ENCODE results near the gene DAW1.
"Not testable (repeated sequence)": the region's sequence is repeated elsewhere in the genome, so short reads cannot be mapped to it uniquely, and the experiment has no call there.

Gene DAW1, protein sequence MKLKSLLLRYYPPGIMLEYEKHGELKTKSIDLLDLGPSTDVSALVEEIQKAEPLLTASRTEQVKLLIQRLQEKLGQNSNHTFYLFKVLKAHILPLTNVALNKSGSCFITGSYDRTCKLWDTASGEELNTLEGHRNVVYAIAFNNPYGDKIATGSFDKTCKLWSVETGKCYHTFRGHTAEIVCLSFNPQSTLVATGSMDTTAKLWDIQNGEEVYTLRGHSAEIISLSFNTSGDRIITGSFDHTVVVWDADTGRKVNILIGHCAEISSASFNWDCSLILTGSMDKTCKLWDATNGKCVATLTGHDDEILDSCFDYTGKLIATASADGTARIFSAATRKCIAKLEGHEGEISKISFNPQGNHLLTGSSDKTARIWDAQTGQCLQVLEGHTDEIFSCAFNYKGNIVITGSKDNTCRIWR

DNA sequence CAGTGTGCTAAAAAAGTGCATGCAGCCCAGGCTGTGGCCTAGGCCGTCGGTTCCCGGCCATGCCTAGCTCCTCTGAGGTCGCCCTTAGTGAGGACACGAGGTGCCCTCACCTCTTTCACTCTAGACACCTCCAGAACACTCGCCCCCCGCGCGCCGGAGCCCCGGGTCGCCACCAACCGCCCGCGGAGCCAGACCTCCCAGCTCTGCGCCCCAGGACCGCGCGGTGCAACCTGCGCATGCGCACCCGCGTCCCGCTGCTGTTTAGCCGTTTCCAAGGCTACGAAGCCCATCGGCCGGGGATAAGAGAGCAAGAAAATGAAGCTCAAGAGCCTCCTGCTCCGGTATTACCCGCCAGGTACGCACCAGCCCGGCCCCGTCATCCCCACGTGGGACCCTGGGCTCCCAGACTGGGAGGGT lies at the start of gene DAW1:
TSS of gene DAW1 (plus strand) at position 257 of the 417 bp plus-strand sequence. CDS start at position 316, 59 bp downstream.
- DNase-seq = no peak

GRCh38 chr2:227822416-227823003 lies 48.9 kb upstream of the DAW1 start:
- DNase-seq = no peak

GRCh38 chr2:227823922-227824321 lies 47.5 kb upstream of the DAW1 start:
- DNase-seq = no peak

- DNase-seq = no peak
Measured at GRCh38 chr2:227824711-227825110, 46.7 kb upstream of the DAW1 start.

DNA sequence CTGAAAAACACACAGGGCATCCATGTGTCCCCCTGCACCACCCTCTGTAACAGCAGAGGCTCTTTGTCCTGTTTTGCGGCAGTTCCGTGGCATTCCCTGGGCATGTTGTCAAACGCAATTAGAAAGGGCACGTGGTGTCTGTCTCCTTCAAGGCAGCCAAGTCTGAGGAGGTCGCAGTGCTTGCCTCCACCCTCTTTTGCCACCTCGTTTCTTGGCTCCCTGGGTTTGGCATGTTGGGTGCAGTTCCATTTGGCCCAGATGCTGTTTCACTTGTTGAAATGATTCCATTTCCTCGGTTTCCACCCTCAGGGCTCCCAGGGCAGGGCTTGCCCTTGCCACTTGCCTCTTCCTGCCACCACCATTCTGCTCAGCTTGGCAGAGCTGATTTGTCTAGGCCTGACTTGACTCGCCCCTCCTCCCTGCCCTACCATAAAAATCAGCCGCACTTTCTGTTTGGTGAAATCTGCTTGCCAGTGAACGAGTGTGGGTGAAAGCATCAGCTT lies 45.4 kb upstream of the DAW1 start:
- DNase-seq = no peak

- no peak for DNase-seq
Measured at GRCh38 chr2:227826563-227826962, 44.9 kb upstream of the DAW1 start.

GRCh38 chr2:227827143-227827542 lies 44.3 kb upstream of the DAW1 start:
- no peak for DNase-seq

DNA sequence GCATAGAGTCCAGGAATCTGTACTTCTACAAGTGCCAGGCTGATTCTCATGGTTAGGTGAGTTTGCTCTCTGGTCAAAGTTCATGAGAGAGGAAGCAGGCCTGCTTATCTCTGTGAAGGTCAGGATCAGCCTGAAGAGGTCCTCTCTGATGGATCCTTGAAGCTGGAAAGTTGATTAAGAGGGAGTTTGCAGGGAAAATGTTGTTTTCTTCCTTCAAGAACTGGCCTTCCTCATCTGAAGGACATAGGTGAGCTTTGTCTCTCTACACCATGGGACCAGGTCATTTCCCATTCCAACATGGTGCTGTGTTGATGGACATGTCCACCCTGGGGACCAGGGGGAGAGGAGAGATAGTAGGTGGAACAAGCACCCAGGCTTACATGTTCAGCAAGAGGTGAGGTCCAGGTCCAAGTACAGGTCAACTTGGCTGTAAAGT lies 42.9 kb upstream of the DAW1 start:
- no peak for DNase-seq

GRCh38 chr2:227829337-227829736 lies 42.1 kb upstream of the DAW1 start:
- no peak for DNase-seq

DNA sequence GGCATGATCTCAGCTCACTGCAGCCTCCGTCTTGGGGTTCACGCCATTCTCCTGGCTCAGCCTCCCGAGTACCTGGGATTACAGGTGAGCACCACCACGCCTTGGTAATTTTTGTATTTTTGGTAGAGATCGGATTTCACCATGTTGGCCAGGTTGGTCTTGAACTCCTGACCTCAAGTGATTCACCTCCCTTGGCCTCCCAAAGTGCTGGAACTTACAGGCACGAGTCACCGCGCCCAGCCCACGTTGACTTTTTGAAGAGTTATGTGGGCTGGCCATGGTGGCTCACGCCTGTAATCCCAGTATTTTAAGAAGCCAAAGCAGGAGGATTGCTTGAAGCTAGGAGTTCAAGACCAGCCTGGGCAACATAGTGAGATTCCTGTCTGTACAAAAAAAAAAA lies 37.0 kb upstream of the DAW1 start:
- DNase-seq = no peak

DNA sequence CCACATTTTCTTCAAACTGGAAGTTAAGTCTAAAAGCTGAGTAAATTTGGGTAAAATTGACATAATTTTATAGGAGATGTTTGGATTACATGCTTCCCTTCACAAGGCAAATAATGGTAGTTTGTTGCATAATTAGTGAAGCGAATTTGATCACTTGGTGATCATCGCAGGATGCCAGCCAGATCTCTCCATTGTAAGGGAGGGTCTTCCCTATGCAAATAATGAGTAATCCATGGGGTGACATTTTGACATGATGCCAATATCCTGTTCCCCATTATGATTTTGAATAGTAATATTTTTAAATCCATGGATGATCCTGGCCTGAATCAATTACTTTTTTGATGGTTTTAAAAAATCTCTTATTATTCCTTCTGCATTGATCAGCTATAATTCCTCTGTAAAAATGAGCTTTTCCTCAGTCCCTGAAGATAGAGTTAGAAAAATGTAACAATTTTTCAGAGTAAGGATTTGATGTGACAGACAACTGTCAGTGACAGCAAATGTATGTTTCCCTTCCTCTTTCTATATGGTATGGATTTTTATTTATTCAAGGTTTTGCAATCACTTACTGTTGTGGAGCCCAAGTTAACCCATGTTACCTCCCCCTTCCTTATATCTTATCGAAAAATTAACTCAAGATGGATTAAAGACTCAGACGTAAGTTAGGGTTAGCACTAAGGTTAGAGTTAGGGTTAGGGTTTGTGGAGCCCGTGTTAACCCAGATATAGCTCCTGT lies 36.3 kb upstream of the DAW1 start:
- no peak for DNase-seq

- DNase-seq = not testable (repeated sequence)
Measured at GRCh38 chr2:227839339-227840129, 31.9 kb upstream of the DAW1 start.

DNA sequence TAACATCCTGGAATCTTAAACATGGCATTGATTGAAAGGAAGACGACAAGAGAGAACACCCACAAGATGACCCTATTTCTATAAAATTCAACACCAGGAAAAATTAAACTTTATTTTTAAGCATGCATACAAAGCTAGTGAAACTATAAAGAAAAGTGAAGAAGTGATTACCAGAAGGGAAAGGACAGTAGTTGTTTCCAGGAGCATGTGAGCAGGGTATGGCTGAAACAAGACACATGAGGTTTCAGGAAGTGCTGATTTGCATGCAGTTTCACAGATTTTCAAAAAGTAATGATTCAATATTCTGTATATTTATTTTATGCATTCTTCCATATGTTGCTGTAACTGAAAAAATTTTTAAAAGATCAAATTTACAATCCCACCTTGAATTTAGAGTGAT lies 24.6 kb upstream of the DAW1 start:
- no peak for DNase-seq

GRCh38 chr2:227848146-227848545 lies 23.3 kb upstream of the DAW1 start:
- DNase-seq = no peak

DNA sequence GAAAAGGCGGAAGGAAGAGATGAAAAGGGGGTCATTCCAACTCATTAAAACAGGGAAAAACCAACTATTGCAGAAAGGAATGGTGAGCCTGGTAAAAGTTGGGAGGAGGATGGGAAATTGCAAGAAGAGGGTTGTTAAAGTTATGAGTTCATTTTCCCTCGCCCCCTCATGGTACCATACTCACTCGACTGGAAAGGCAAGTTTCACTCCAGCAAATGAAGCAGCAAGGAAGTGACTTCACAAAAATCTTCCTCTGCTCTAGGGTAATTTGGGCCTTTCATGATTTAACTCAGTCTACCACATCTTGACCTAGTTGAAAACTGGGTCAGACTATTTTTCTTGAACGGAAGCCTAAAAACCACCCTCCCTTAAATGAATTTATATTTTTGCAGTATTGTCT lies 22.8 kb upstream of the DAW1 start:
- no peak for DNase-seq

DNA sequence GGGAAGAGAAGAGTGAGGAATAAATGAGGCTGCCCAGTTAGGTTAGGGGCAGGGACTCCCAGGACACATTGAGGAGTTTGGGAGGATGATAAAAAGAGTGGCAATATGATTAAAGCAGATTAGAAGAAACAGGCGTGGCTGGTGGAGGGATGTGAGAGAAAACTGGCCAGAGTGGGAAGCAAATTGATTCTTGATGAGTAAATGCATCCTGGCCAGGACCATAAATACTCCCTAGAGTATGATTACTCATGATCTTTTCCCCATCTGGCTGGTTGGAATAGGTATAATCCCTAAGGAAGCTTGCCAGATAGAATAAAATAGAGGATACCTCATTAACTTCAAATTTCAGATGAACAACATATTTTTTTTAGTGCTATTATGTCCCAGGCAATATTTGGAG lies 21.5 kb upstream of the DAW1 start:
- DNase-seq = no peak

DNA sequence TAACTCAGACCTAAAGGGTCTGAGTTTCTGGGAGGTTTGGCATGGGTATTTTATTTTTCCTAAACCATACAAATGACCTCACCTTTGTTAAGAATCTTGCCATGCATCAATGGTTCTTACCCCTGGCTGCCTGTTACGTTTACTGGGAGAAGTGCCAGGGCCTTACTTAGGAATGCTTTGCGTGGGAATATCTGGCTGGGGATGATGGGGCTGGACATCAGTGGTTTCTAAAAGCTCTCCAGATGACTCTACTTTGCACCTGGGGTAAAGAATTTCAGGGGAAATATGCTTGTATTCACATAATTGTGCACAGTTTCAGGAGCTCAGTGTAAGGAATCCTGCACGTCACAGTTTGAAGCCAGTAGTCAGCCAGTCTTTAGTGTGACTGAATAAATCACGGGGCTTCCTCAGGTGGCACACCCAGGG lies 18.2 kb upstream of the DAW1 start:
- DNase-seq = no peak

DNA sequence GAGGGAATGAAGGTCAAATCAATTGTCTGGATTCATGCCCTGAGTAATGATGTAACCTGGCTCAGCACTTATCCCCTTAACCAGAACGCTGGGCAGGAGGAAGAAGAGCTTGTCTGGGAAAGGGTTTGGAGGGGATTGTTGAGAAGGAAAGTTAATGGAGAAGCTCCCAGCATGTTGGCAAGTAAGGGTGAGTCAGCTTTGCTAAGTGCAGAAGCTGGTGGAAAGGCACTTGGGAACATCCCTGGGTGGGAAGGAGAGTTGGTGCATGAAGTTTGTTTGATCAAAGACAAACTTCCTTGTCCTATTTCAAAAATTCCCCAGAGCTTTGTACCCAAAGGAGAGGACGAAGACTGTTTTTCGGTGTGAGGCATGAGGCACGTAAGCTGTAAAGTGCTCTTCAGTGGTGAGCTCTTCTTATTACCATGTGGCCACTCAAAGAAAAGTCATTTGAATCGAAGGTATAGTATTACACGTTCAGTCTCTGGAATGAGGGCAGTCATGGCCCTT lies 17.6 kb upstream of the DAW1 start:
- DNase-seq = no peak

DNA sequence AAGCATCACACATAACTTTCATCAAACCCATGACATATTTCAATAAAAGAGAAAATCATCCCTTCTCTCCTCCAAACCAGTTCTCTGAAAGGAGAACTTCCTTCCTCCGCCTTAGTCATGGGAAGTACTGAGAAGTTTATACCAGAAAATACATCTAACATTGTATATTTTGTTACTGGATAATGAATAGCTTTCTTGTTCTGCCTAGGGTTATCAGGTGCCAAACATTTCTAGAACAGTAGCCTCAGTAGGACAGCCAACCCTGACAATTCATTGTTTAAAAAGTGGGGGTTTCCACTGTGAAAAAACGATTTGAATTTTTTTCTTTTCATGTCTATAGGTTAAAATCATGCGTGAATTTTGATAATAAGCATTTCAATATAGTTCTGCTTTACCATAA lies 16.0 kb upstream of the DAW1 start:
- DNase-seq = no peak

- DNase-seq = no peak
Measured at GRCh38 chr2:227856697-227857096, 14.7 kb upstream of the DAW1 start.

GRCh38 chr2:227860221-227860641 lies 11.2 kb upstream of the DAW1 start:
- no peak for DNase-seq

- DNase-seq = no peak
Measured at GRCh38 chr2:227861011-227861410, 10.4 kb upstream of the DAW1 start.

All from Kasumi-1 (cell line).